PC-3 (cell line): ENCODE measurements around the gene SRI. TPM values are rescaled to one million over a fixed set of nuclear protein-coding genes. Genes with fewer than 3 reads are reported as not detected.
A peak's percentile ranks its signal among the peaks of the same experiment; 100 is the strongest.

ENCODE experiments used
- ATAC-seq: fragments of 200-7000 bp; cut with Tn5 transposase; 2 replicates; pipeline ENCODE4 v1.9.1; 2020; ENCODE audit warnings: mild to moderate bottlenecking, moderate library complexity
- BruUV-seq: library from RNA; stranded (reverse); fragments of 400-500 nt; replicated peaks from 2 replicates; lab custom pipeline; 2021; lab: Mats Ljungman, UMichigan
- CTCF ChIA-PET: fragments of 300-600 bp; sonication (Branson Sonifier 250); formaldehyde crosslinking; loops from one replicate; lab custom pipeline; 2022; ENCODE audit warnings: antibody characterized with exemption; lab: Charles Lee
- POLR2A ChIA-PET: fragments of 300-600 bp; sonication (Branson Sonifier 250); formaldehyde crosslinking; loops from one replicate; lab custom pipeline; 2022; ENCODE audit warnings: antibody characterized with exemption; ENCODE audit not compliant: unreplicated experiment; lab: Charles Lee
- DNase-seq: peaks from one replicate; pipeline ENCODE4 v3.0.0-alpha.2; 2015
- H2AFZ ChIP-seq: fragments of 300-600 bp; sonication (generic); 2 replicates; pipeline ENCODE4 v1.6.0; 2016; ENCODE audit warnings: antibody characterized with exemption, low read length
- H3F3A ChIP-seq: fragments of 300-600 bp; sonication (generic); one replicate; pipeline ENCODE4 v1.6.0; 2017; ENCODE audit warnings: antibody characterized with exemption, low read length, control low read depth, mild to moderate bottlenecking; ENCODE audit not compliant: unreplicated experiment
- H3K27ac ChIP-seq: fragments of 300-600 bp; sonication (generic); 2 replicates; pipeline ENCODE4 v1.5.1; 2016; ENCODE audit warnings: mild to moderate bottlenecking, low read length
- H3K27me3 ChIP-seq: fragments of 300-600 bp; sonication (generic); 2 replicates; pipeline ENCODE4 v1.6.1; 2016; ENCODE audit warnings: low read length, mixed read lengths
- H3K36me3 ChIP-seq: fragments of 300-600 bp; sonication (generic); 2 replicates; pipeline ENCODE4 v1.6.1; 2016; ENCODE audit warnings: low read depth, mixed run types, low read length, mixed read lengths
- H3K4me1 ChIP-seq: fragments of 300-600 bp; sonication (generic); 2 replicates; pipeline ENCODE4 v1.5.1; 2016; ENCODE audit warnings: low read length; ENCODE audit not compliant: insufficient read depth
- H3K4me2 ChIP-seq: fragments of 300-600 bp; sonication (generic); 2 replicates; pipeline ENCODE4 v1.6.0; 2016; ENCODE audit warnings: low read length
- H3K4me3 ChIP-seq: fragments of 300-600 bp; sonication (generic); 2 replicates; pipeline ENCODE4 v1.5.1; 2016; ENCODE audit warnings: mild to moderate bottlenecking, low read length, mixed read lengths
- H3K79me2 ChIP-seq: fragments of 300-600 bp; sonication (generic); 2 replicates; pipeline ENCODE4 v1.6.1; 2017; ENCODE audit warnings: low read length, mixed read lengths
- H3K9ac ChIP-seq: fragments of 300-600 bp; sonication (generic); 2 replicates; pipeline ENCODE4 v1.6.0; 2016; ENCODE audit warnings: mild to moderate bottlenecking, low read length
- H3K9me2 ChIP-seq: fragments of 300-600 bp; sonication (generic); replicated peaks from 2 replicates; pipeline ENCODE4 v1.6.1; 2016; ENCODE audit warnings: mixed run types, low read length, mixed read lengths
- H3K9me3 ChIP-seq: fragments of 300-600 bp; sonication (generic); 2 replicates; pipeline ENCODE4 v1.6.1; 2016; ENCODE audit warnings: low read length, mixed read lengths
- H4K20me1 ChIP-seq: fragments of 300-600 bp; sonication (generic); 2 replicates; pipeline ENCODE4 v1.6.1; 2016; ENCODE audit warnings: low read length, mixed read lengths
- EZH2 ChIP-seq: fragments of 300-600 bp; sonication (generic); IDR thresholded peaks from one replicate; pipeline ENCODE4 v1.6.1; 2017; ENCODE audit warnings: antibody characterized with exemption, mild to moderate bottlenecking, low read length; ENCODE audit not compliant: unreplicated experiment
- EZH2phosphoT487 ChIP-seq: fragments of 300-600 bp; sonication (generic); IDR thresholded peaks from 2 replicates; pipeline ENCODE4 v1.6.1; 2018; ENCODE audit warnings: mild to moderate bottlenecking, antibody characterized with exemption, low read length, borderline replicate concordance
- intact Hi-C: fragments of 100-400 bp; cut with micrococcal nuclease; formaldehyde crosslinking; loops from 2 replicates; pipeline ENCODE4 v1.9.0; 2023
- total RNA-seq: library from RNA; depleted of rRNA; stranded (reverse); fragments of >200 nt; gene quantifications from 2 replicates; pipeline ENCODE4 v1.2.3, GENCODE V29; 2014
- TF ChIP-seq, protein P1 (sequence below): fragments of 300-600 bp; sonication (generic); conservative IDR thresholded peaks from 2 replicates; pipeline ENCODE4 v1.5.1; 2017; ENCODE audit warnings: antibody characterized with exemption, low read depth, mild to moderate bottlenecking, low read length

Gene SRI
- total RNA-seq, 1 experiment from 2014 or later, result 151 TPM

DNA sequence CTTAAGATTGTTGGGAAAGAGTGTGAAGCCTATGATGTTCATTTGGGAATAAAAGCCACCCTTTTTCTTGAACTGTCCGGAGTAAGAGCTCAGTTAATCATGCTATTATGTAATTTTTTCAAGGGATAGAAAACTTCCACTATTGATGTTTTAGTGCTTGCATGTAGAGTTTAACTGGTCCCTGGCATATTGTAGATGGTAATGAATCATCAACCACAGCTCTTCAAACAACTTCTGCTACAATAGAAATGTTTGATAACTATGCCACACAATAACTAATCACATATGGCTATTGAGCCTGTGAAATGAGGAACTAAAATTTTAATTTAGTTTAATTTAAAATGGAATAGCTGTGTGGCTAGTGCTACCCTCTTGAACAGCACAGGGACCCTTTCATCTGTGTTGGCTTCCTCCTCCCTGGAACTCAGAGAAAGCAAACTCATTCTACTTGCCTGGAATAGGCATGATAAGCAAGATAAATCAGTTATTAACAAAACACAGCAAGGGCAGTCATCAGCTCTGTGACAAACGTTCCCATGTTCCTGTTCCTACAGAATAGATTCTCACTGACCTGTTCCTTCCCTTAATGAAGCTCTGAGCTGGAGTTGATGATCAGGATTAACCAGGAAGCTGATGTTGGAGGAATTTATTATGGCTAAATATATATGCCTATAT is 4.9 kb upstream of the SRI start:
- POLR2A ChIA-PET, result interaction anchor here (0.7 kb wide), 1 partner anchor 57 kb away, joined by 7 read pairs; no protein-coding TSS in a partner anchor
- no peaks in the 10 kb centered on the region for H3K27me3 ChIP-seq

GRCh38 chr7:88223265-88223664 is 3.4 kb upstream of the SRI start:
- H3K4me2 ChIP-seq, result no peak overlapping the region
- H3K4me1 ChIP-seq, result peaks cover 48% of the 10 kb centered on the region
- H3K9me3 ChIP-seq, result no peaks in the 10 kb centered on the region
- H3F3A ChIP-seq, result peaks cover 4% of the 10 kb centered on the region
- ChIA-PET POLR2A (no interaction called here), CTCF (interaction anchor here (1.6 kb wide), 1 partner anchor 20 kb away, joined by 7 read pairs; no protein-coding TSS in a partner anchor)
- no peak overlapping the region for H3K27ac ChIP-seq
- DNase-seq (no peak), ATAC-seq (no peak)
- H3K36me3 ChIP-seq, result no peaks in the 10 kb centered on the region
- H3K79me2 ChIP-seq, result peaks cover 15% of the 10 kb centered on the region
- no peaks in the 10 kb centered on the region for H3K9me2 ChIP-seq
- BruUV-seq, result no TSS peak
- no peak overlapping the region for H3K9ac ChIP-seq
- no peaks in the 10 kb centered on the region for H3K27me3 ChIP-seq
- H4K20me1 ChIP-seq, result peaks cover 4% of the 10 kb centered on the region
- TF ChIP-seq EZH2phosphoT487, result no peak
- TF ChIP-seq, protein P1, sequence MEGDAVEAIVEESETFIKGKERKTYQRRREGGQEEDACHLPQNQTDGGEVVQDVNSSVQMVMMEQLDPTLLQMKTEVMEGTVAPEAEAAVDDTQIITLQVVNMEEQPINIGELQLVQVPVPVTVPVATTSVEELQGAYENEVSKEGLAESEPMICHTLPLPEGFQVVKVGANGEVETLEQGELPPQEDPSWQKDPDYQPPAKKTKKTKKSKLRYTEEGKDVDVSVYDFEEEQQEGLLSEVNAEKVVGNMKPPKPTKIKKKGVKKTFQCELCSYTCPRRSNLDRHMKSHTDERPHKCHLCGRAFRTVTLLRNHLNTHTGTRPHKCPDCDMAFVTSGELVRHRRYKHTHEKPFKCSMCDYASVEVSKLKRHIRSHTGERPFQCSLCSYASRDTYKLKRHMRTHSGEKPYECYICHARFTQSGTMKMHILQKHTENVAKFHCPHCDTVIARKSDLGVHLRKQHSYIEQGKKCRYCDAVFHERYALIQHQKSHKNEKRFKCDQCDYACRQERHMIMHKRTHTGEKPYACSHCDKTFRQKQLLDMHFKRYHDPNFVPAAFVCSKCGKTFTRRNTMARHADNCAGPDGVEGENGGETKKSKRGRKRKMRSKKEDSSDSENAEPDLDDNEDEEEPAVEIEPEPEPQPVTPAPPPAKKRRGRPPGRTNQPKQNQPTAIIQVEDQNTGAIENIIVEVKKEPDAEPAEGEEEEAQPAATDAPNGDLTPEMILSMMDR, result no peak
- no peak for TF ChIP-seq EZH2
- no peak overlapping the region for H3K4me3 ChIP-seq
- no peak overlapping the region for H2AFZ ChIP-seq
- intact Hi-C loops, result no loop called here

More for the DNA sequence above, 4.9 kb upstream of the SRI start:
- ATAC-seq (peak; percentile 15), DNase-seq (peak; percentile 78)
- CTCF ChIA-PET, result interaction anchor here (1.6 kb wide), 1 partner anchor 19 kb away, joined by 7 read pairs; no protein-coding TSS in a partner anchor
- Histone ChIP-seq H3K4me3 (no peak overlapping the region), H3F3A (peaks cover 4% of the 10 kb centered on the region), H3K9ac (peak overlapping the region; percentile 30; the same call in 1 of the 2 replicates), H3K36me3 (no peaks in the 10 kb centered on the region), H3K4me1 (peaks cover 44% of the 10 kb centered on the region), H3K27ac (peak overlapping the region; percentile 80), H3K9me2 (no peaks in the 10 kb centered on the region), H4K20me1 (no peaks in the 10 kb centered on the region), H3K9me3 (no peaks in the 10 kb centered on the region), H3K79me2 (peaks cover under 1% of the 10 kb centered on the region; the same call in 1 of the 2 replicates), H2AFZ (no peak overlapping the region), H3K4me2 (peak overlapping the region; percentile 72)
- BruUV-seq, result no TSS peak
- intact Hi-C loops, result no loop called here
- TF ChIP-seq EZH2 (no peak), EZH2phosphoT487 (no peak)
- TF ChIP-seq, protein P1, result no peak
